Measurements from ENCODE around the gene SCN9A. TPM values are rescaled to one million over a fixed set of nuclear protein-coding genes. Genes with fewer than 3 reads are reported as not detected.
A peak's percentile ranks its signal among the peaks of the same experiment; 100 is the strongest.

Gene SCN9A
- total RNA-seq, 1 donor from 2014 or later = 47.3 TPM

DNA sequence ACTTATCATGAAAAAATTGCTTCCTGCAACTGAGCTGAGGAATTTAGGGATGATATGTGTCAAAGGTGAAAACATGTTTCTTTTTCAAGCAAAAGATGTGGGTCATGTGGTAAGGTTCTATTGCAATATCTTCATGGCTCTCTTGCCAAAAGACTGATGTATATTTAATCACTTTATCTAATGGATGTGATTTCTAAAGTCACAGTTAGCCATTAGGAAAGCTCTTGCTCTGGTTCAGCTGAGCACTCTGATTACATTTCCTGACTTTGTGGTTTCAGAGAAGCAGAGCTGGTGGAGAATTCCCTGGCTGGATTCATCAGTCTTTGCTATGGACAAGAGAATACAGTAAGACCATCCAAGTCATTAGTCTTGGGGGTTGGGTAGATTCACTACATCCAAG, 24.4 kb downstream of the SCN9A start:
- Mint-ChIP-seq H3K9me3 (ENCODE audit: unreplicated experiment) (no peaks in the 10 kb centered on the region), H3K36me3 (ENCODE audit: low read depth, unreplicated experiment) (no peaks in the 10 kb centered on the region), H3K27ac (ENCODE audit: unreplicated experiment) (no peak overlapping the region), H3K4me1 (ENCODE audit: unreplicated experiment) (no peaks in the 10 kb centered on the region), H3K4me3 (ENCODE audit: unreplicated experiment) (no peak overlapping the region), H3K27me3 (ENCODE audit: unreplicated experiment) (no peaks in the 10 kb centered on the region)
- TF ChIP-seq, protein P1, sequence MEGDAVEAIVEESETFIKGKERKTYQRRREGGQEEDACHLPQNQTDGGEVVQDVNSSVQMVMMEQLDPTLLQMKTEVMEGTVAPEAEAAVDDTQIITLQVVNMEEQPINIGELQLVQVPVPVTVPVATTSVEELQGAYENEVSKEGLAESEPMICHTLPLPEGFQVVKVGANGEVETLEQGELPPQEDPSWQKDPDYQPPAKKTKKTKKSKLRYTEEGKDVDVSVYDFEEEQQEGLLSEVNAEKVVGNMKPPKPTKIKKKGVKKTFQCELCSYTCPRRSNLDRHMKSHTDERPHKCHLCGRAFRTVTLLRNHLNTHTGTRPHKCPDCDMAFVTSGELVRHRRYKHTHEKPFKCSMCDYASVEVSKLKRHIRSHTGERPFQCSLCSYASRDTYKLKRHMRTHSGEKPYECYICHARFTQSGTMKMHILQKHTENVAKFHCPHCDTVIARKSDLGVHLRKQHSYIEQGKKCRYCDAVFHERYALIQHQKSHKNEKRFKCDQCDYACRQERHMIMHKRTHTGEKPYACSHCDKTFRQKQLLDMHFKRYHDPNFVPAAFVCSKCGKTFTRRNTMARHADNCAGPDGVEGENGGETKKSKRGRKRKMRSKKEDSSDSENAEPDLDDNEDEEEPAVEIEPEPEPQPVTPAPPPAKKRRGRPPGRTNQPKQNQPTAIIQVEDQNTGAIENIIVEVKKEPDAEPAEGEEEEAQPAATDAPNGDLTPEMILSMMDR (IDR thresholded peaks at IDR 0.05; ENCODE audit: unreplicated experiment) = no peak
- DNase-seq (ENCODE audit: low spot score) = no peak

DNA sequence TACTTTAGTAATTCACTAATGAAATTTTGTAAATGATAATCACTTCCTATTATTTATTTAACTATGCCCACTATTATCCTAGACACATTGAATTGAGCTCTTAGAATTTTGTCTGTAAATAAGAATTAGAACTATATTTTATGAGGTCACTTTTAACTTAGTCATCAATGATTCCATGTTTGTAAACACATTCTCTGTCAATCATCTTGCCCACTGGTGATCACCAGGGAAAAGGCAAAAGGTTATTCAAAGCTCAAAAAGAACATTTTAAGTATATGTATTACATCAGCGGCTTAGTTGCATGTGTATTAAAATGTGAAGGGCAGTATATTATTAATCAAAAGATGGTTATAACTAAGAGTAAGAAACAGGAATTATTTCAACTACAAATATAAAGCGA, 25.2 kb downstream of the SCN9A start:
- no peaks in the 10 kb centered on the region for H3K27me3 Mint-ChIP-seq (ENCODE audit: unreplicated experiment)
- TF ChIP-seq, protein P1 (IDR thresholded peaks at IDR 0.05; ENCODE audit: unreplicated experiment) = no peak
- H3K4me1 Mint-ChIP-seq (ENCODE audit: unreplicated experiment) = no peaks in the 10 kb centered on the region
- no peaks in the 10 kb centered on the region for H3K9me3 Mint-ChIP-seq (ENCODE audit: unreplicated experiment)
- no peak overlapping the region for H3K27ac Mint-ChIP-seq (ENCODE audit: unreplicated experiment)
- DNase-seq (ENCODE audit: low spot score) = no peak
- no peak overlapping the region for H3K4me3 Mint-ChIP-seq (ENCODE audit: unreplicated experiment)
- H3K36me3 Mint-ChIP-seq (ENCODE audit: low read depth, unreplicated experiment) = no peaks in the 10 kb centered on the region

DNA sequence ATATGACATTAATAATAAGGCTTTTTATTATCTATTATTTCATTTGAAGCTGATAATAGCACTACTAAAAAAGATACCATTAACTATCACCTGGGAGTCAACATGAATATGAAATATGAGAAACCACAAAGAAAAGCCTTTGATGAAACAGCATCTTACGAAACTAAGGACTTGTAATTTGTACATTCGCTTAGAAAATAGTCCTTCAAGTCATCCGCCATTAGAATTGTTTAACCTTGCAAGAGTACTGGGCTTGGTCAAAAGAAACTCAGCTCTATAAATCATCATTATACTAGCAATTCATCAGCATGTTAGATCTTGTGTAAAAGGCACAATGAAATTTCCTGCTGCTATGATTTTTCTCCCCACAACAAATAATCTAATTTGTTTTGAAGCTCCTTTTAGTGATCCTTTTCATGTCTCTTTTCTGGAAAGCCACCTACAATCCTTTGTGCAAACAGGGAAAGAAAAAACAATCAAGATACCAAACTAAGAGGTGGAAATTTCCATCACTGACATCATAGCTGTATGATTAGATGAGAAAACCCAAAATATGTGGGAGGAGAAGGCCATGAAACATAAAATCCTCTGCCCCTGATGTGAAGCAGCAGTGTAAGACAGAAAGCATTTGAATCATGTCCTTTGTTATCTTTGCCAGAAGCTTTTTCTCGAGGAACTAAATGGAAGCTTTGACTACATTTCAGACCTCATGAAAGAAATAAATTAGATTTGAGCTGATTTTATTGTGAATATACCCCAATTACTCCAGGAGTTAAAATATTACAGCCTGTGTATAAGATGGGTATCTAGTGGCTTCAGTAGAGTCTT, 31.2 kb downstream of the SCN9A start:
- H3K9me3 Mint-ChIP-seq (ENCODE audit: unreplicated experiment) = no peaks in the 10 kb centered on the region
- peaks cover 11% of the 10 kb centered on the region for H3K4me1 Mint-ChIP-seq (ENCODE audit: unreplicated experiment)
- TF ChIP-seq, protein P1 (IDR thresholded peaks at IDR 0.05; ENCODE audit: unreplicated experiment) = no peak
- peak overlapping the region; percentile 48 for H3K27ac Mint-ChIP-seq (ENCODE audit: unreplicated experiment)
- no peaks in the 10 kb centered on the region for H3K36me3 Mint-ChIP-seq (ENCODE audit: low read depth, unreplicated experiment)
- H3K4me3 Mint-ChIP-seq (ENCODE audit: unreplicated experiment) = no peak overlapping the region
- no peak for DNase-seq (ENCODE audit: low spot score)
- H3K27me3 Mint-ChIP-seq (ENCODE audit: unreplicated experiment) = no peaks in the 10 kb centered on the region

DNA sequence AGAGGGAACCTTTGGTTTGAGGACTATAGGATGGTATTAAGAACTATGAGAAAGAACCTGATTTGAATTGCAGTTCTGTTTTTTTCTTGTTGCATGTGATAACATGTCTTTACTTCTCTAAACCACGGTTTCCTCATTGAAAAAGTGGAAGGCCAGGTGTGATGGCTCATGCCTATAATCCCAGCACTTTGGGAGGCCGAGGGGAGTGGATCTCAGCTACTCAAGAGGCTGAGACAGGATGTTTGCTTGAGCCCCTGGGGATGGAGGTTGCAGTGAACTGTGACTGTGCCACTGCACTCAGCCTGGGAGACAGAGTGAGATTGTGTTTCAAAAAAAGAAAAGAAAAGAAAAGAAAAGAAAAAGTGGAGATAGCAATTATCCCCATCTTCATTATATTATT, 32.3 kb downstream of the SCN9A start:
- H3K27ac Mint-ChIP-seq (ENCODE audit: unreplicated experiment) = no peak overlapping the region

DNA sequence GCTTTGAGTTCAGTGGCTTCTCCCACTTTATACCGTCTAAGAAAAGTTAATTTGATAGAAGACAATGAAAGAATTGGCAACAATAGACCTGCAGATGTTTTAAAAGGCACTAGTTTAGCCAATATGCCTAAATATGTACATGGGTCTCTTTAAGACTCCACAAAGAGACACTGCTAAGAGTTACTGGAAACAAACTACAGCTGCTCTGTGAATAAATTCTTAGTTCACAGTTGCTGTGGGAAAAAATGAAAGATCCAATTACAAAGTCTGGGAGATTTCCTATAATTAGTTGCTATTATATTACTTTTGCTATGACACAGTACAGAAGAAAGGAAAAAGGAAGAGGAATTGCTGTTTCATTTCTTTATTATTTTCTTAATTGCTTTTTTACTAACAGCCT, 34.3 kb downstream of the SCN9A start:
- peaks cover 11% of the 10 kb centered on the region for H3K4me1 Mint-ChIP-seq (ENCODE audit: unreplicated experiment)
- TF ChIP-seq, protein P1 (IDR thresholded peaks at IDR 0.05; ENCODE audit: unreplicated experiment) = no peak
- no peak overlapping the region for H3K27ac Mint-ChIP-seq (ENCODE audit: unreplicated experiment)
- no peaks in the 10 kb centered on the region for H3K9me3 Mint-ChIP-seq (ENCODE audit: unreplicated experiment)
- no peaks in the 10 kb centered on the region for H3K36me3 Mint-ChIP-seq (ENCODE audit: low read depth, unreplicated experiment)
- H3K4me3 Mint-ChIP-seq (ENCODE audit: unreplicated experiment) = no peak overlapping the region
- no peaks in the 10 kb centered on the region for H3K27me3 Mint-ChIP-seq (ENCODE audit: unreplicated experiment)
- no peak for DNase-seq (ENCODE audit: low spot score)

More for the DNA sequence above, 32.3 kb downstream of the SCN9A start:
- Mint-ChIP-seq H3K36me3 (ENCODE audit: low read depth, unreplicated experiment) (no peaks in the 10 kb centered on the region), H3K9me3 (ENCODE audit: unreplicated experiment) (no peaks in the 10 kb centered on the region), H3K27me3 (ENCODE audit: unreplicated experiment) (no peaks in the 10 kb centered on the region), H3K4me1 (ENCODE audit: unreplicated experiment) (peaks cover 11% of the 10 kb centered on the region), H3K4me3 (ENCODE audit: unreplicated experiment) (no peak overlapping the region)
- no peak for DNase-seq (ENCODE audit: low spot score)
- TF ChIP-seq, protein P1 (IDR thresholded peaks at IDR 0.05; ENCODE audit: unreplicated experiment) = no peak
